Measurements from ENCODE around the gene EML4.

EML4 gene

DNA sequence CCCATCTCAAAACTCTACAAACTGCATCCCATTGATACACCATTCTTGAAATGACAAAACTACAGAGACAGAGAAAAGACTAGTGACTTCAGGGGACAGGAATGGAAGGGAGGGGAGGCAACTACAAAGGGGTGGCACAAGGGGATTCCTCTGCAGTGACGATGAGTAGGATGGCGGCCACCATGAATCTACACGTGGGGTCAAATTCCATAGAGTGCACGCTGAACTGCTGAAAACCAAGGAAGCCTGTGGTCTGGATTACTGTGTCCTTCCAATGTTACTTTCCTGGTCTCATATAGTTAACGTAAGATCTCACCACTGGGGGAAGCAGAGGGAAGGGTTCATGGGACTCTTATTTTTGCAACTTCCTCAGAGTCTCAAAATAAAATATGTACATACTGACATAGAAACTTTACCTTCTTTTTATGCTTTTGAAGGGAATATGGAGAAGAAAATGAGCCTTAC lies 168.2 kb downstream of the EML4 start:
- DNase-seq (ENCODE audit: low read depth), result no peak
- TF ChIP-seq, protein P1, sequence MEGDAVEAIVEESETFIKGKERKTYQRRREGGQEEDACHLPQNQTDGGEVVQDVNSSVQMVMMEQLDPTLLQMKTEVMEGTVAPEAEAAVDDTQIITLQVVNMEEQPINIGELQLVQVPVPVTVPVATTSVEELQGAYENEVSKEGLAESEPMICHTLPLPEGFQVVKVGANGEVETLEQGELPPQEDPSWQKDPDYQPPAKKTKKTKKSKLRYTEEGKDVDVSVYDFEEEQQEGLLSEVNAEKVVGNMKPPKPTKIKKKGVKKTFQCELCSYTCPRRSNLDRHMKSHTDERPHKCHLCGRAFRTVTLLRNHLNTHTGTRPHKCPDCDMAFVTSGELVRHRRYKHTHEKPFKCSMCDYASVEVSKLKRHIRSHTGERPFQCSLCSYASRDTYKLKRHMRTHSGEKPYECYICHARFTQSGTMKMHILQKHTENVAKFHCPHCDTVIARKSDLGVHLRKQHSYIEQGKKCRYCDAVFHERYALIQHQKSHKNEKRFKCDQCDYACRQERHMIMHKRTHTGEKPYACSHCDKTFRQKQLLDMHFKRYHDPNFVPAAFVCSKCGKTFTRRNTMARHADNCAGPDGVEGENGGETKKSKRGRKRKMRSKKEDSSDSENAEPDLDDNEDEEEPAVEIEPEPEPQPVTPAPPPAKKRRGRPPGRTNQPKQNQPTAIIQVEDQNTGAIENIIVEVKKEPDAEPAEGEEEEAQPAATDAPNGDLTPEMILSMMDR (IDR thresholded peaks at IDR 0.05; ENCODE audit: low read depth, low read length, missing control alignments), result no peak
- H3K4me3 ChIP-seq (ENCODE audit: low read depth, low read length), result no peak overlapping the region

DNA sequence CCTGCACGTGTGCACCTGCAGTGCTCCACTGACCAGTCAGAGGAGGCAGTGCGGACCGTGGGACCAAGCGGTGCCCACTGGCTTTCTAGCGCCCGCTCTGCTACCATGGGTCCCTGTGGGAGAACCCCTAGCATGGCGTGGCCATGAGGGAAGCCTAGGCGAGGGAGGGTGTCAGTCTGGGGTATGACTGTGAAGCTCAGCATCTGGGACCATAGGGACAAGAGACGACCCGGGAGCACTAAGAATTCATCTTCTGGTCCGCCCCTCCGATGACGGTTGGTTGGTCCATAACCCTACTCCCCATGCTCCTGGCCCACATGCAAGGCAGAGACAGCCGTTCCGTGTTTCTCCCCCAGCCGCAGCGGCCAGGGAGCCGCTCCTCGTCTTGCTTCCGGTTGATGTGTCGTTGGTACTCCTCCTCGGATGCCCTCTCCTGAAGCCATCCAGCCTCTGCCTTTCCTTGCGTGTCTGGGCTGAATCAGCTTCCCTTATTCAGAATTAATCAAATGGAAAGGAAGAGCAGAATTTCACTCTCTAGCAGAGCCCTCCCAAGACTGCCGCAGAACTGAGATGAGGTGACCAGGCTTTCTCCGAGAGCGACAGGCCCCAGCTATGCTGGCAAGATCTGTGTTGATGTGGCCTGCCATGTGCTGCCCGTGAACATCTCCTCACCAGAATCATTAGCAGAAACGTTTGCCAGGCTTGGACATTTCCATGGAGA lies 168.9 kb downstream of the EML4 start:
- TF ChIP-seq, protein P1 (IDR thresholded peaks at IDR 0.05; ENCODE audit: low read depth, low read length, missing control alignments), result no peak
- H3K4me3 ChIP-seq (ENCODE audit: low read depth, low read length), result no peak overlapping the region
- DNase-seq (ENCODE audit: low read depth), result no peak

DNA sequence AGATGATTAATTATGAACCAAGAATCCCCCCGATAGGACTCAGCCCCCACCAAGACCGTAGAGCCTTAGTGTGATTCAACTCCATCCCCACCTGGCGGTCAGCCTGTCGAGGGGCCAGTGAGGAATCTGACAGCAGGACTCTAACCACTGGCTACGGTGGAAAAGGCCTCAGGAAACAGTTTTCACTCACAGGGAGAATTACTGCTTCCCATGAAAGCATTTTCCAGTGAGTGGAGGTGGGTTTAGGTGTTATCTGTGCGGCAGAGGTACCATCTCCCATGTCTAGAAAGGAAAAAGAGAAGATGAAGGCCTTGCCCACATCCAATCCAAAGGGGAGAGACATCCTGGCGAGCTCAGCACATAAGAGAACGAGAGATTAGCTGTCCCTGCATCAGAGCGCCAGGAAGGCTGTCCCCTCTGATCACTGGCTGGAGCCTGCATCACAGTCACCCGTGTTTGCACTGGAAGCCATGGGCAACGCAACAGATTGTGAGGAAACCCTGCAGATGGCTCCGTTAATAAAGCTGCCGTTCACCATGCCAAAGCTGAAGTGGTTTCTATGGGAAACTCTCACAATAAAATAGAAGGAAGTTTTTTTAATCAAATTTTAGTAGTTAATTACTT lies 169.5 kb downstream of the EML4 start:
- no peak overlapping the region for H3K4me3 ChIP-seq (ENCODE audit: low read depth, low read length)
- TF ChIP-seq, protein P1 (IDR thresholded peaks at IDR 0.05; ENCODE audit: low read depth, low read length, missing control alignments), result no peak
- no peak for DNase-seq (ENCODE audit: low read depth)

DNA sequence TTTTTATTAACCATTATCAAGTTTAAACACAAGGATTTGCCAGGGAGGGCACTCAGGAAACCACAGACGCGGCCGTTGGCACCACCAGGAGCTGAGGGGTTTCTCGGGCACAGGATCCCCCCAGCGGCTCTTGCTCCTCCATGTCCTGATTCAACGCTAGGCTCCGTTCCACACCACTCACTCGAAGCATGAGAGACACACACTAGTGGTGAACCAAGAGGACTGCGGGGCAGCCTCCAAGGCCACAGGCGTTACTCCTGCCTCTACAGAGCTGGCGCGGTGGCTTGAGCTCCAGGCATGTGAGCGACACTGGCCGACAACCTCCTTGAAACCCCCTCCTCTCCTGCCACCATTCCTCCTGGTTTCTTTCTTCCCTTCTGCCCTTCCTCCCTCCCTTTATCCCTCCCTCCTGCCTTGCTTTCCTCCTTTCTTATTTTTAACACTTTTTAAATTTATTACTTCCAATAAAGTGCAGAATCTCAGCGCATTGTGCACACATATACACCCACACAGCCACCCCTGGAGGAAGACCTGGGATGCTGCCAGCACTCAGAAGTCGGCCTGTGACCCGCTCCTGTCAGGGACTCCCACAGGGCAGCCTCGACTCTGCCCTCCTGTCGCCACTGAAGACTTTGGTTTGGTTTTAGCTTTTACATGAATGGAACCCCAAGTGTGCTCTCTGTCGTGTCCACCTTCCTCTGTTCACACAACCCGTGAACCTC lies 170.2 kb downstream of the EML4 start:
- H3K4me3 ChIP-seq (ENCODE audit: low read depth, low read length), result no peak overlapping the region
- DNase-seq (ENCODE audit: low read depth), result no peak
- TF ChIP-seq, protein P1 (IDR thresholded peaks at IDR 0.05; ENCODE audit: low read depth, low read length, missing control alignments), result peak; percentile 5

DNA sequence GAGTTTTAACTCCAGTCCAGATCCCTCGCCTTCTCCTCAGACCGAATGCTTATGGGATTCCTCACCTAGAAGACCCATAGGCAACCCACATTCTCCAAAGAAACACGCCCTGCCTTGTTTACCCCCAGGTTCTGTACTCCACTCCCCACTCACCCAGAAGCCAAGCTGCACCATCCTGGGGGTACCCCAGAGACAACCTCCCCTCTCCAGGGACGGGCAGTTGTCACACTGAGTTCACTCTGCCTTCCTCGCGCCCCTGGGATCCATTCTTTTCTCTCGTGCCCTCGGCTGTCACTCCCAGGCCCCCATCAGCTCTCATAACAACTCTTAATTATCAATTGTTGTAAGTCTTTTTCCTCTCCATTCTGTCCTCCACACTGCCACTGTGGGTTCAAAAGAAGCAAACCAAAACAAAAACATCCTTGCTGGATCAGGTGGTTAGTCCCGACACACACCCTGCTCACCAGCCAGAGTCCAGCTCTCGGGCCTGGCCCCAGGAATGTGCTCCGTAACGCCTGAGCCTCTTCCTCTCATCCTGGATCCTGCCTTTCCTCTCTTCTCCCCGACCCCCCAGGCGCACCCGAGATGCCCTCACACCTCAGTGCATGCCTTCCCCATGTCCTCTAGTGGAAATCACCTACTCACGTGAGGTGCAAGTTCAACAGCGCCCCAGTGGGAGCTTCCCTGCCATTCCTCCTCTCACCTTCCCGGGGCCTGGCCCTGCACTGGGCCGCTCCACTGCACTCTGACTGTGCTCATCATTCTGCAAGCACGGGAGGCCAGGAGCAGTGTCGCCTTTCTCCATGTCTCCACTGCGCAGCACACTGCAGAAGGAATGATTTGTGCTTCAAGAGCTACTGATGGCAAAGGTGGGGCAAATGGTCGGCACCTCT lies 171.1 kb downstream of the EML4 start:
- no peak for DNase-seq (ENCODE audit: low read depth)
- H3K4me3 ChIP-seq (ENCODE audit: low read depth, low read length), result no peak overlapping the region
- TF ChIP-seq, protein P1 (IDR thresholded peaks at IDR 0.05; ENCODE audit: low read depth, low read length, missing control alignments), result no peak

DNA sequence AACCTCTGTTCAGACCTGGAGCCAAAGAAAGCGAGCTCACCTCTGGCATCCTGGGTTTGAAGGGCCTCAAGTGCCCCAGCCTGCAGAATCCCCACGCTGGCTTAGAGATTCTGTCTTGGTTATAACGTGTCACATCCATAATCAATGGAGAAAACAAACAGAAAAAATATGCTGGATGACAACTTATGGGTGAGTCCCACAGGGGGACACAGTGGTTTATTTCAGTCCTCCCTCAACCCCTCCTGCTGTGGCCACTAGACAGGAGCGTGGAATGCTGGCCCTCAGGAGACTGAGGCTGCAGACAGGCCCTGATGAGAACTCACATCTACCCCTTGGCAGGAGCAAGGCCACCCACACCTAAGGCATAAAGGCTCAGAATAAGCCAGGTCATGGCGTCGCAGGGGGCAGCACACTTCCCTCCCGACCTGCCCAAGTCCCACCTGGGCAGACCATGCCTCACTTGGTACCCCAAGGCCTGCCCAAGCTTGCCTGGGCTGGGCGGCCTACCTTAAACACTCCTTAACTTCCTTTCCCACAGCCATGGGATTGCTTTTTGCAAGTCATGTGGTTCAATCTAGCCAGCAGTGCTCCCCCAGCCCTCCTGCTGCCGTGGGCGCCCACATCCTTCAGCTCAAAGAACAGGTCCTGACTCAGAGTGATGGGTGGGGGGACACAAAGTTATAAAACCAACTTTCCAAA lies 171.9 kb downstream of the EML4 start:
- no peak for DNase-seq (ENCODE audit: low read depth)
- no peak overlapping the region for H3K4me3 ChIP-seq (ENCODE audit: low read depth, low read length)
- TF ChIP-seq, protein P1 (IDR thresholded peaks at IDR 0.05; ENCODE audit: low read depth, low read length, missing control alignments), result no peak
